ENCODE results near the gene MAP3K12. TPM values are rescaled to one million over a fixed set of nuclear protein-coding genes. Genes with fewer than 3 reads are reported as not detected.

Gene MAP3K12
- total RNA-seq, 2 experiments from 2014 or later: 7.2 to 13.4 TPM

- DNase-seq (ENCODE audit: low spot score): peak; percentile 99
- no peaks in the 10 kb centered on the region for H3K9me2 ChIP-seq (ENCODE audit: insufficient read depth, low read length)
- CTCF ChIA-PET (ENCODE audit: unreplicated experiment): interaction anchor here (0.6 to 1.9 kb wide), 7 partner anchors 9 to 313 kb away, joined by 3 to 8 read pairs (median 5); partner anchors contain the start of gene AAAS
- peaks cover 15% of the 10 kb centered on the region; the same call in 1 of the 2 replicates for H3K36me3 ChIP-seq (ENCODE audit: insufficient read depth, low read length)
- H2AFZ ChIP-seq (ENCODE audit: low read length): peak within 1 kb of the TSS; percentile 44; the same call in 1 of the 2 replicates
- H4K20me1 ChIP-seq (ENCODE audit: insufficient read depth, low read length): no peaks in the 10 kb centered on the region
- intact Hi-C loops (cut with micrococcal nuclease; ENCODE audit: unreplicated experiment): loop anchor here (2.0 to 10.0 kb wide), 3 partner anchors 122 to 296 kb away; partner anchors contain the start of gene ITGB7
- no peaks in the 10 kb centered on the region for H3K9me3 ChIP-seq (ENCODE audit: low read length)
- peak within 1 kb of the TSS; percentile 77 for H3K27ac ChIP-seq (ENCODE audit: low read depth, low read length, poor library complexity, severe bottlenecking)
- TF ChIP-seq EZH2phosphoT487 (IDR thresholded peaks at IDR 0.05; ENCODE audit: borderline replicate concordance, low read depth, low read length): no peak
- TF ChIP-seq, protein P1, sequence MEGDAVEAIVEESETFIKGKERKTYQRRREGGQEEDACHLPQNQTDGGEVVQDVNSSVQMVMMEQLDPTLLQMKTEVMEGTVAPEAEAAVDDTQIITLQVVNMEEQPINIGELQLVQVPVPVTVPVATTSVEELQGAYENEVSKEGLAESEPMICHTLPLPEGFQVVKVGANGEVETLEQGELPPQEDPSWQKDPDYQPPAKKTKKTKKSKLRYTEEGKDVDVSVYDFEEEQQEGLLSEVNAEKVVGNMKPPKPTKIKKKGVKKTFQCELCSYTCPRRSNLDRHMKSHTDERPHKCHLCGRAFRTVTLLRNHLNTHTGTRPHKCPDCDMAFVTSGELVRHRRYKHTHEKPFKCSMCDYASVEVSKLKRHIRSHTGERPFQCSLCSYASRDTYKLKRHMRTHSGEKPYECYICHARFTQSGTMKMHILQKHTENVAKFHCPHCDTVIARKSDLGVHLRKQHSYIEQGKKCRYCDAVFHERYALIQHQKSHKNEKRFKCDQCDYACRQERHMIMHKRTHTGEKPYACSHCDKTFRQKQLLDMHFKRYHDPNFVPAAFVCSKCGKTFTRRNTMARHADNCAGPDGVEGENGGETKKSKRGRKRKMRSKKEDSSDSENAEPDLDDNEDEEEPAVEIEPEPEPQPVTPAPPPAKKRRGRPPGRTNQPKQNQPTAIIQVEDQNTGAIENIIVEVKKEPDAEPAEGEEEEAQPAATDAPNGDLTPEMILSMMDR (conservative IDR thresholded peaks at IDR 0.05; ENCODE audit: low read length): no peak
- POLR2A ChIA-PET: interaction anchor here (0.6 to 3.2 kb wide), 27 partner anchors 8 to 399 kb away, joined by 3 to 14 read pairs (median 4); partner anchors contain the start of genes AAAS, ATP5MC2 and PFDN5
- no TSS peak for BruUV-seq (replicated peaks)
- peak within 1 kb of the TSS; percentile 96 for H3K4me2 ChIP-seq (ENCODE audit: low read length)
- peaks cover 23% of the 10 kb centered on the region for H3K79me2 ChIP-seq (ENCODE audit: insufficient read depth, low read depth, low read length)
- peak within 1 kb of the TSS; percentile 77 for H3K4me3 ChIP-seq (ENCODE audit: low read depth, low read length, poor library complexity, severe bottlenecking)
- peaks cover 45% of the 10 kb centered on the region for H3K4me1 ChIP-seq (ENCODE audit: insufficient read depth, low read length, poor library complexity, severe bottlenecking)
These were observed 1.7 kb upstream of the MAP3K12 start, which contains the start of gene TARBP2 for GRCh38 chr12:53500776-53501614. Gene TARBP2, plus strand, starts transcription at chr12:53501283. Its CDS starts 126 bp downstream, at chr12:53501409.

DNA sequence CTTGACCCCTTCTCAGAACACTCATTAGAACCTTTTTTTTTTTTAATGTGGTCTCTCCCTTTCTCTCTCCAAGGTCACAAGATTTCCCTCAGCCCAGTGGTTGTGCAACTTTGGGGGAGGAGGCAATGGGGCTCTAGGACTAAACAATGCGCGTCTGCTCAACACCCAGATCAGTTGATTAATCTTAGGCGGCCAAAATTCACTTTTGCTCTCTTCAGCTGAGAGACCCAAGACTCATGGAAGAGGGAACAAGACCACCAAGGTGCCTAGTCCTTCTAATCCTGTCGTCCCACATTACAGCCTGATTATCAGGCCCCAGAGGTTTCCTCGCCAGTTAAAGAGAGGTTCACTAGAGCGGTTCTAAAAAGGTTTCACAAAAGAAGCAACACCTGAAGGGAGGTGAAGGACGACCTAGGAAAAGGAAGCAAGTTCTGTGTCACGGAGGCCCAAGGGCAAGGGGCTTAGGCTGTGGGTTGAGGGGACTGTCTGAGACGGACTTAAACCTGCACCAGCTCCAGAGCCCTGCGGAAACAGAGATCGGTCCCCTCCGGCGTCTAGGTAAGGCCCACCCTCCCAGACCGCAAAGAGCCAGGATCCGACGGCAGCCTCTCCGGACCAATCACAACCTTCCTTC, 1.0 kb upstream of the MAP3K12 start:
- H3K9me2 ChIP-seq (ENCODE audit: insufficient read depth, low read length): no peaks in the 10 kb centered on the region
- no peaks in the 10 kb centered on the region for H3K9me3 ChIP-seq (ENCODE audit: low read length)
- peak overlapping the region; percentile 58; the same call in 1 of the 2 replicates for H2AFZ ChIP-seq (ENCODE audit: low read length)
- POLR2A ChIA-PET: interaction anchor here (0.6 to 3.2 kb wide), 24 partner anchors 9 to 398 kb away, joined by 3 to 14 read pairs (median 4); partner anchors contain the start of genes AAAS, ATP5MC2 and PFDN5
- no peak for DNase-seq (ENCODE audit: low spot score)
- H3K4me2 ChIP-seq (ENCODE audit: low read length): peak overlapping the region; percentile 93
- peak overlapping the region; percentile 77 for H3K27ac ChIP-seq (ENCODE audit: low read depth, low read length, poor library complexity, severe bottlenecking)
- CTCF ChIA-PET (ENCODE audit: unreplicated experiment): interaction anchor here (0.6 to 1.9 kb wide), 7 partner anchors 8 to 312 kb away, joined by 3 to 8 read pairs (median 5); partner anchors contain the start of gene AAAS
- peaks cover 23% of the 10 kb centered on the region for H3K79me2 ChIP-seq (ENCODE audit: insufficient read depth, low read depth, low read length)
- peaks cover 15% of the 10 kb centered on the region; the same call in 1 of the 2 replicates for H3K36me3 ChIP-seq (ENCODE audit: insufficient read depth, low read length)
- TSS peak; percentile 75 for BruUV-seq (replicated peaks)
- peak overlapping the region; percentile 77 for H3K4me3 ChIP-seq (ENCODE audit: low read depth, low read length, poor library complexity, severe bottlenecking)
- TF ChIP-seq, protein P1 (conservative IDR thresholded peaks at IDR 0.05; ENCODE audit: low read length): no peak
- TF ChIP-seq EZH2phosphoT487 (IDR thresholded peaks at IDR 0.05; ENCODE audit: borderline replicate concordance, low read depth, low read length): no peak
- peaks cover 45% of the 10 kb centered on the region for H3K4me1 ChIP-seq (ENCODE audit: insufficient read depth, low read length, poor library complexity, severe bottlenecking)
- H4K20me1 ChIP-seq (ENCODE audit: insufficient read depth, low read length): no peaks in the 10 kb centered on the region
- intact Hi-C loops (cut with micrococcal nuclease; ENCODE audit: unreplicated experiment): loop anchor here (2.0 to 10.0 kb wide), 3 partner anchors 121 to 295 kb away; partner anchors contain the start of gene ITGB7
